ENCODE data around the gene SEMA5B.

SEMA5B gene

GRCh38 chr3:123021388-123021787 lies 6.2 kb downstream of the SEMA5B start:
- TF ChIP-seq, protein P1, sequence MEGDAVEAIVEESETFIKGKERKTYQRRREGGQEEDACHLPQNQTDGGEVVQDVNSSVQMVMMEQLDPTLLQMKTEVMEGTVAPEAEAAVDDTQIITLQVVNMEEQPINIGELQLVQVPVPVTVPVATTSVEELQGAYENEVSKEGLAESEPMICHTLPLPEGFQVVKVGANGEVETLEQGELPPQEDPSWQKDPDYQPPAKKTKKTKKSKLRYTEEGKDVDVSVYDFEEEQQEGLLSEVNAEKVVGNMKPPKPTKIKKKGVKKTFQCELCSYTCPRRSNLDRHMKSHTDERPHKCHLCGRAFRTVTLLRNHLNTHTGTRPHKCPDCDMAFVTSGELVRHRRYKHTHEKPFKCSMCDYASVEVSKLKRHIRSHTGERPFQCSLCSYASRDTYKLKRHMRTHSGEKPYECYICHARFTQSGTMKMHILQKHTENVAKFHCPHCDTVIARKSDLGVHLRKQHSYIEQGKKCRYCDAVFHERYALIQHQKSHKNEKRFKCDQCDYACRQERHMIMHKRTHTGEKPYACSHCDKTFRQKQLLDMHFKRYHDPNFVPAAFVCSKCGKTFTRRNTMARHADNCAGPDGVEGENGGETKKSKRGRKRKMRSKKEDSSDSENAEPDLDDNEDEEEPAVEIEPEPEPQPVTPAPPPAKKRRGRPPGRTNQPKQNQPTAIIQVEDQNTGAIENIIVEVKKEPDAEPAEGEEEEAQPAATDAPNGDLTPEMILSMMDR (IDR thresholded peaks at IDR 0.05; ENCODE audit: control insufficient read depth, insufficient read depth, low read depth, low read length, missing control alignments), result no peak
- no peak for DNase-seq (ENCODE audit: low read depth)
- H3K4me3 ChIP-seq (ENCODE audit: control insufficient read depth, low read depth, low read length), result no peak overlapping the region

GRCh38 chr3:123020709-123021108 lies 6.9 kb downstream of the SEMA5B start:
- DNase-seq (ENCODE audit: low read depth), result no peak
- TF ChIP-seq, protein P1 (IDR thresholded peaks at IDR 0.05; ENCODE audit: control insufficient read depth, insufficient read depth, low read depth, low read length, missing control alignments), result no peak
- no peak overlapping the region for H3K4me3 ChIP-seq (ENCODE audit: control insufficient read depth, low read depth, low read length)

DNA sequence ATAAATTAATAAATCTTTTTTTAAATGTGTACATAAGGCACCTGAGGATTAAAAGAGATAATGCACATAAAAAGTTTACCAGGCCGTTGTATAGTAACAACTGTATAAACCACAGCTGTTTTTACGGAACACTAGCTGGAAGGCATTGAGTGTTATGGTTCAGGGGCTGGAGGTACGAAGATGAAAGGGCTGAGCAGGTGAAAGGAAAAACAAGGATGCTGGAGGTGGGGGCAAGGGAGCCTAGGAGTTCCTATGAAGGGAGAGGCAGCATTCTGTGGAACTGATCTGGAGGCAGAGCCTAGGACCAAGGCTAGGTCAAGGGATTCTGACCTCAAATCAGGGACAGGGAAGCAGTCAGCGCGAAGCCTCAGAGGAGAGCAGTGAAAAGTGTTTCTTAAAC lies 8.0 kb downstream of the SEMA5B start:
- DNase-seq (ENCODE audit: low read depth), result no peak
- TF ChIP-seq, protein P1 (IDR thresholded peaks at IDR 0.05; ENCODE audit: control insufficient read depth, insufficient read depth, low read depth, low read length, missing control alignments), result no peak
- H3K4me3 ChIP-seq (ENCODE audit: control insufficient read depth, low read depth, low read length), result no peak overlapping the region

DNA sequence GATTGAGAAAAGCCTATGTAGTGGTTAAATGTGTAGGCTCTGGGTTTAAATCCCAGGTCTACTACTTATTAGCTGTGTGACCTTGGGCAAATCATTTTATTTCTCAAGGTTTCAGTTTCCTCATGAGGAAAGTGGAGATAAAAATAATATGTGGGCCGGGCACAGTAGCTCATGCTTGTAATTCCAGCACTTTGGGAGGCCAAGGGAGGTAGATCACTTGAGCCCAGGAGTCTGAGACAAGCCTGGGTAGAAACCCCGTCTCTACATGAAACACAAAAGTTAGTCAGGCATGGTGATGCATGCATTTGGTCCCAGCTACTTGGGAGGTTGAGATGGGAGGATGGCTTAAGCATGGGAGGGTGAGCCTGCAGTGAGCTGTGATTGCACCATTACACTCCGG lies 8.4 kb downstream of the SEMA5B start:
- H3K4me3 ChIP-seq (ENCODE audit: control insufficient read depth, low read depth, low read length), result no peak overlapping the region
- no peak for DNase-seq (ENCODE audit: low read depth)
- TF ChIP-seq, protein P1 (IDR thresholded peaks at IDR 0.05; ENCODE audit: control insufficient read depth, insufficient read depth, low read depth, low read length, missing control alignments), result no peak

DNA sequence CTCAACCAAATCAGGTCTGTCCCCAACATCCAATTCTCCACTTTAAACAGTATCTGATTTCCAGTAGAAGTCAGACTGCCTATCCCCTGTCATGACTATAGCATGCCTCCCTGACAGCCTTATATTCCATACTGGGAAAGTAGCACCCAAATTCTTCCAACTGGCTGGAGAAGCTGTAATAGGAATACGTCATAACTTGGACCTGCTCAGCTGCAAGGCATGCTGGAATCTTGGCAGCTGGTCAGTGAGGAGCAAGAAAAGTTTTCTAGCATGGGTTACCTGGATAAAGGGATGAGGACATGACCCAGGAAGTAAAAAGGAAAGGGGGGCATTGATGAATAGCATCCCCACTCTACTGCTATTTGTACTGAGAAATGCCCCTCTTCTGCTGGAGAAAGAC lies 8.9 kb downstream of the SEMA5B start:
- no peak for DNase-seq (ENCODE audit: low read depth)
- TF ChIP-seq, protein P1 (IDR thresholded peaks at IDR 0.05; ENCODE audit: control insufficient read depth, insufficient read depth, low read depth, low read length, missing control alignments), result no peak
- no peak overlapping the region for H3K4me3 ChIP-seq (ENCODE audit: control insufficient read depth, low read depth, low read length)

GRCh38 chr3:123015596-123015995 lies 12.0 kb downstream of the SEMA5B start:
- DNase-seq (ENCODE audit: low read depth), result no peak
- TF ChIP-seq, protein P1 (IDR thresholded peaks at IDR 0.05; ENCODE audit: control insufficient read depth, insufficient read depth, low read depth, low read length, missing control alignments), result no peak

GRCh38 chr3:123013876-123014275 lies 13.7 kb downstream of the SEMA5B start:
- H3K4me3 ChIP-seq (ENCODE audit: control insufficient read depth, low read depth, low read length), result no peak overlapping the region
- TF ChIP-seq, protein P1 (IDR thresholded peaks at IDR 0.05; ENCODE audit: control insufficient read depth, insufficient read depth, low read depth, low read length, missing control alignments), result no peak
- DNase-seq (ENCODE audit: low read depth), result no peak

More at GRCh38 chr3:123015596-123015995, 12.0 kb downstream of the SEMA5B start:
- no peak overlapping the region for H3K4me3 ChIP-seq (ENCODE audit: control insufficient read depth, low read depth, low read length)
